Measurements from ENCODE around the gene ZFP28. TPM values are rescaled to one million over a fixed set of nuclear protein-coding genes. Genes with fewer than 3 reads are reported as not detected.

The ZFP28 gene
- total RNA-seq, 1 experiment from 2014 or later = 4.6 TPM

- no peak for TF ChIP-seq ARID4B (CRISPR knock-in tag; IDR thresholded peaks at IDR 0.05; ENCODE audit: borderline replicate concordance)
Measured at GRCh38 chr19:56603829-56604228, 65.1 kb downstream of the ZFP28 start (continued).

Other genes with a start within 250 kb of the ZFP28 start
- 9.0 to 10.4 TPM (median 9.8 TPM) in 3 replicates for gene ZSCAN5A, start 224.1 kb upstream of the ZFP28 start, total RNA-seq (2021)
- gene ZNF582, start 145.4 kb upstream of the ZFP28 start, total RNA-seq (2021) = 3.5 to 5.7 TPM (median 5.2 TPM) in 3 replicates
- 1.1 to 2.3 TPM (median 1.6 TPM) in 3 replicates for gene ZNF583, start 134.6 kb upstream of the ZFP28 start, total RNA-seq (2021)
- 9.7 to 14.4 TPM (median 10.8 TPM) in 3 replicates for gene ZNF667, start 61.6 kb upstream of the ZFP28 start, total RNA-seq (2021)
- 0.98 to 1.5 TPM (median 1.5 TPM) in 3 replicates for gene ZNF471, start 31.1 kb upstream of the ZFP28 start, total RNA-seq (2021)
- 6.0 to 6.5 TPM (median 6.2 TPM) in 3 replicates for gene ZNF470, start 28.5 kb downstream of the ZFP28 start, total RNA-seq (2021)
- 6.7 to 8.0 TPM (median 7.0 TPM) in 3 replicates for gene ZNF71, start 56.4 kb downstream of the ZFP28 start, total RNA-seq (2021)
- 0.15 to 0.39 TPM (median 0.34 TPM) in 3 replicates for gene SMIM17, start 104.2 kb downstream of the ZFP28 start, total RNA-seq (2021)
- gene ZNF835, start 132.8 kb downstream of the ZFP28 start, total RNA-seq (2021) = 0.16 to 0.17 TPM in 2 of 3 replicates, not detected in the other